ENCODE data around the gene KLHDC1.
"Not testable (repeated sequence)": the region's sequence is repeated elsewhere in the genome, so short reads cannot be mapped to it uniquely, and the experiment has no call there.

DNA sequence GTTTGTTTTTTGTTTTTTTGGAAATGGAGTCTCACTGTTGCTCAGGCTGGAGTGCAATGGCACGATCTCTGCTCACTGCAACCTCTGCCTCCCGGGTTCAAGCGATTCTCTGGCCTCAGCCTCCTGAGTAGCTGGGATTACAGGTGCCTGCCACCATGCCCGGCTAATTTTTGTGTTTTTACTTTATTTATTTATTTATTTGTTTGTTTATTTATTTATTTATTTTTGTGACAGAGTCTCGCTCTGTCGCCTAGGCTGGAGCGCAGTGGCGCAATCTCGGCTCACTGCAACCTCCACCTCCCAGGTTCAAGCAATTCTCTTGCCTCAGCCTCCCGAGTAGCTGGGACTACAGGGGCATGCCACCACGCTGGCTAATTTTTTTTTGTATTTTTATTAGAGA is 18.1 kb downstream of the KLHDC1 start:
- TF ChIP-seq POLR2AphosphoS5, POLR2A (IDR thresholded peaks at IDR 0.05): not testable (repeated sequence)
- TF ChIP-seq, protein P1, sequence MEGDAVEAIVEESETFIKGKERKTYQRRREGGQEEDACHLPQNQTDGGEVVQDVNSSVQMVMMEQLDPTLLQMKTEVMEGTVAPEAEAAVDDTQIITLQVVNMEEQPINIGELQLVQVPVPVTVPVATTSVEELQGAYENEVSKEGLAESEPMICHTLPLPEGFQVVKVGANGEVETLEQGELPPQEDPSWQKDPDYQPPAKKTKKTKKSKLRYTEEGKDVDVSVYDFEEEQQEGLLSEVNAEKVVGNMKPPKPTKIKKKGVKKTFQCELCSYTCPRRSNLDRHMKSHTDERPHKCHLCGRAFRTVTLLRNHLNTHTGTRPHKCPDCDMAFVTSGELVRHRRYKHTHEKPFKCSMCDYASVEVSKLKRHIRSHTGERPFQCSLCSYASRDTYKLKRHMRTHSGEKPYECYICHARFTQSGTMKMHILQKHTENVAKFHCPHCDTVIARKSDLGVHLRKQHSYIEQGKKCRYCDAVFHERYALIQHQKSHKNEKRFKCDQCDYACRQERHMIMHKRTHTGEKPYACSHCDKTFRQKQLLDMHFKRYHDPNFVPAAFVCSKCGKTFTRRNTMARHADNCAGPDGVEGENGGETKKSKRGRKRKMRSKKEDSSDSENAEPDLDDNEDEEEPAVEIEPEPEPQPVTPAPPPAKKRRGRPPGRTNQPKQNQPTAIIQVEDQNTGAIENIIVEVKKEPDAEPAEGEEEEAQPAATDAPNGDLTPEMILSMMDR (IDR thresholded peaks at IDR 0.05): not testable (repeated sequence)
